Hindlimb muscle (tissue), 1 donor: Measurements from ENCODE around the gene ADRA1B. TPM values are rescaled to one million over a fixed set of nuclear protein-coding genes. Genes with fewer than 3 reads are reported as not detected.
A peak's percentile ranks its signal among the peaks of the same experiment; 100 is the strongest.

ENCODE experiments used
- DNase-seq: peaks from one replicate; pipeline ENCODE4 v3.0.0-alpha.2; 2013
- polyA plus RNA-seq: library from polyadenylated mRNA; unstranded; fragments of 120-200 nt; gene quantifications from one replicate; pipeline ENCODE4 v1.2.1, GENCODE V29; 2013; ENCODE audit not compliant: insufficient read length

Gene ADRA1B
- 0.92 TPM for polyA plus RNA-seq

GRCh38 chr5:159915904-159916840, at the start of gene ADRA1B:
TSS of gene ADRA1B (plus strand) at chr5:159916482. CDS start at chr5:159916906, 424 bp downstream.
- peak; percentile 60 for DNase-seq

- DNase-seq = no peak
These were observed 42.6 kb upstream of the ADRA1B start for GRCh38 chr5:159873680-159874079.

GRCh38 chr5:159874263-159874662, 42.0 kb upstream of the ADRA1B start:
- DNase-seq = no peak

- DNase-seq = peak; percentile 14
These were observed 39.3 kb upstream of the ADRA1B start for GRCh38 chr5:159877016-159877415.

GRCh38 chr5:159877894-159878448, 38.3 kb upstream of the ADRA1B start:
- DNase-seq = peak; percentile 27

GRCh38 chr5:159878988-159879471, 37.3 kb upstream of the ADRA1B start:
- DNase-seq = peak; percentile 76

GRCh38 chr5:159880676-159881075, 35.6 kb upstream of the ADRA1B start:
- DNase-seq = no peak

- no peak for DNase-seq
These were observed 34.3 kb upstream of the ADRA1B start for GRCh38 chr5:159881967-159882366.

GRCh38 chr5:159883522-159883950, 32.7 kb upstream of the ADRA1B start:
- no peak for DNase-seq

GRCh38 chr5:159884917-159885620, 31.2 kb upstream of the ADRA1B start:
- DNase-seq = no peak

GRCh38 chr5:159886296-159886695, 30.0 kb upstream of the ADRA1B start:
- DNase-seq = no peak

- no peak for DNase-seq
These were observed 29.2 kb upstream of the ADRA1B start for GRCh38 chr5:159887050-159887449.

GRCh38 chr5:159888860-159889259, 27.4 kb upstream of the ADRA1B start:
- no peak for DNase-seq

- no peak for DNase-seq
These were observed 26.1 kb upstream of the ADRA1B start for GRCh38 chr5:159890141-159890540.

GRCh38 chr5:159891371-159891770, 24.9 kb upstream of the ADRA1B start:
- no peak for DNase-seq

- no peak for DNase-seq
These were observed 23.1 kb upstream of the ADRA1B start for GRCh38 chr5:159893040-159893695.

- DNase-seq = no peak
These were observed 22.0 kb upstream of the ADRA1B start for GRCh38 chr5:159894149-159894720.

- DNase-seq = no peak
These were observed 18.4 kb upstream of the ADRA1B start for GRCh38 chr5:159897786-159898393.

GRCh38 chr5:159899067-159900049, 16.9 kb upstream of the ADRA1B start:
- DNase-seq = no peak

GRCh38 chr5:159901308-159901707, 15.0 kb upstream of the ADRA1B start:
- no peak for DNase-seq
